Trophoblast cell (in vitro differentiated cells and primary cell): Measurements from ENCODE around the gene CELSR2.

Source experiments
- DNase-seq, 2 donors: peaks; one replicate each; pipeline ENCODE4 v3.0.0-alpha.2; 2016
- H2AFZ ChIP-seq: 2 replicates; pipeline ENCODE4 v1.6.1; 2013; ENCODE audit warnings: low read length, moderate library complexity, mild to moderate bottlenecking; ENCODE audit not compliant: insufficient read depth, poor library complexity
- H2AK5ac ChIP-seq: 2 replicates; pipeline ENCODE4 v1.6.1; 2013; ENCODE audit warnings: mild to moderate bottlenecking, low read length
- H2BK120ac ChIP-seq: 2 replicates; pipeline ENCODE4 v1.6.1; 2013; ENCODE audit warnings: low read length, mild to moderate bottlenecking, moderate library complexity; ENCODE audit not compliant: insufficient read depth, poor library complexity
- H2BK12ac ChIP-seq: 2 replicates; pipeline ENCODE4 v1.6.1; 2013; ENCODE audit warnings: mild to moderate bottlenecking, low read length, moderate library complexity
- H2BK5ac ChIP-seq: 2 replicates; pipeline ENCODE4 v1.6.1; 2013; ENCODE audit warnings: low read length, low read depth, moderate library complexity, mild to moderate bottlenecking; ENCODE audit not compliant: poor library complexity
- H3K14ac ChIP-seq: 2 replicates; pipeline ENCODE4 v1.6.1; 2013; ENCODE audit warnings: mild to moderate bottlenecking, low read length
- H3K18ac ChIP-seq: 2 replicates; pipeline ENCODE4 v1.6.1; 2013; ENCODE audit warnings: mild to moderate bottlenecking, low read length
- H3K23ac ChIP-seq: 2 replicates; pipeline ENCODE4 v1.6.1; 2013; ENCODE audit warnings: low read length
- H3K27ac ChIP-seq: 2 replicates; pipeline ENCODE4 v1.5.1; 2013; ENCODE audit warnings: low read depth, mild to moderate bottlenecking, inconsistent platforms, low read length, moderate library complexity
- H3K27me3 ChIP-seq: 2 replicates; pipeline ENCODE4 v1.6.1; 2013; ENCODE audit warnings: inconsistent platforms, mild to moderate bottlenecking, low read length, moderate library complexity; ENCODE audit not compliant: insufficient read depth
- H3K36me3 ChIP-seq, 2 experiments: 1 replicate in 1 of 2; 2 replicates in 1 of 2; pipeline ENCODE4 v1.6.1; 2013; ENCODE audit warnings: low read length in 2 of 2, mild to moderate bottlenecking in 2 of 2, moderate library complexity in 1 of 2; ENCODE audit not compliant: insufficient read depth in 2 of 2, control insufficient read depth in 1 of 2
- H3K4ac ChIP-seq: 2 replicates; pipeline ENCODE4 v1.6.1; 2013; ENCODE audit warnings: low read depth, mild to moderate bottlenecking, low read length, moderate library complexity
- H3K4me1 ChIP-seq, 2 experiments: 1 replicate in 1 of 2; 2 replicates in 1 of 2; pipeline ENCODE4 v1.6.1; 2013; ENCODE audit warnings: low read length in 2 of 2, mild to moderate bottlenecking in 2 of 2, moderate library complexity in 1 of 2; ENCODE audit not compliant: insufficient read depth in 2 of 2, control insufficient read depth in 1 of 2
- H3K4me2 ChIP-seq: 2 replicates; pipeline ENCODE4 v1.6.1; 2013; ENCODE audit warnings: inconsistent platforms, mild to moderate bottlenecking, low read length, moderate library complexity
- H3K4me3 ChIP-seq: 2 replicates; pipeline ENCODE4 v1.5.1; 2013; ENCODE audit warnings: mild to moderate bottlenecking, low read depth, low read length, inconsistent platforms
- H3K79me1 ChIP-seq: one replicate; pipeline ENCODE4 v1.6.1; 2013; ENCODE audit warnings: low read length
- H3K79me2 ChIP-seq: 2 replicates; pipeline ENCODE4 v1.6.1; 2013; ENCODE audit warnings: low read length, mild to moderate bottlenecking; ENCODE audit not compliant: control insufficient read depth, insufficient read depth, poor library complexity
- H3K9ac ChIP-seq: 2 replicates; pipeline ENCODE4 v1.6.1; 2013; ENCODE audit warnings: mild to moderate bottlenecking, low read length
- H3K9me3 ChIP-seq: 2 replicates; pipeline ENCODE4 v1.6.1; 2013; ENCODE audit warnings: low read depth, mild to moderate bottlenecking, control low read depth, inconsistent platforms, low read length; ENCODE audit not compliant: insufficient read depth
- H4K12ac ChIP-seq: 2 replicates; pipeline ENCODE4 v1.6.1; 2013; ENCODE audit warnings: low read depth, mild to moderate bottlenecking, low read length, moderate library complexity
- H4K8ac ChIP-seq: 2 replicates; pipeline ENCODE4 v1.6.1; 2013; ENCODE audit warnings: low read depth, mild to moderate bottlenecking, low read length, moderate library complexity
- H4K91ac ChIP-seq: one replicate; pipeline ENCODE4 v1.6.1; 2013; ENCODE audit warnings: low read depth, mild to moderate bottlenecking, low read length, moderate library complexity
- WGBS: extraction: QIAGEN DNeasy Blood & Tissue Kit; methylation state at CpG from one replicate; pipeline ENCODE4 v1.1.7; 2013; ENCODE audit warnings: missing lambda C conversion rate; ENCODE audit not compliant: insufficient read length, insufficient coverage; ENCODE audit errors: extremely low coverage; 5-methylcytosine and 5-hydroxymethylcytosine counted together

The CELSR2 gene

GRCh38 chr1:109290998-109291397 is 41.7 kb downstream of the CELSR2 start:
- Histone ChIP-seq H2BK5ac (peak overlapping the region; percentile 11), H3K27me3 (no peaks in the 10 kb centered on the region), H3K4me3 (no peak overlapping the region), H3K4me2 (no peak overlapping the region), H3K4ac (no peak overlapping the region), H3K23ac (no peak overlapping the region), H2AFZ (no peak overlapping the region), H3K27ac (peak overlapping the region; percentile 14), H2BK120ac (peak overlapping the region; percentile 35), H4K91ac (peak overlapping the region; percentile 41), H3K18ac (no peak overlapping the region), H3K9ac (no peak overlapping the region), H3K14ac (no peak overlapping the region), H4K12ac (no peak overlapping the region), H3K79me1 (peaks cover 18% of the 10 kb centered on the region), H3K9me3 (no peaks in the 10 kb centered on the region), H2AK5ac (no peak overlapping the region), H4K8ac (no peak overlapping the region), H3K4me1 (peaks cover 10 to 14% of the 10 kb centered on the region in 2 experiments), H3K36me3 (no peaks in the 10 kb centered on the region), H3K79me2 (no peaks in the 10 kb centered on the region), H2BK12ac (peak overlapping the region; percentile 59)
- no peak for DNase-seq
- WGBS, result no CpG with 5 or more reads among the region's 6 CpGs

- H2AK5ac ChIP-seq, result peak overlapping the region; percentile 94
- peaks cover 17 to 18% of the 10 kb centered on the region in 2 experiments for H3K4me1 ChIP-seq
- no peak overlapping the region for H3K14ac ChIP-seq
- H3K4ac ChIP-seq, result no peak overlapping the region
- H3K36me3 ChIP-seq, result no peaks in the 10 kb centered on the region
- peak overlapping the region; percentile 79 for H2BK120ac ChIP-seq
- peak overlapping the region; percentile 46 for H4K8ac ChIP-seq
- H2AFZ ChIP-seq, result peak overlapping the region; percentile 37
- no peak overlapping the region for H3K4me2 ChIP-seq
- peak overlapping the region; percentile 41 for H3K18ac ChIP-seq
- DNase-seq, result no peak
- no CpG with 5 or more reads among the region's 9 CpGs for WGBS
- H2BK12ac ChIP-seq, result peak overlapping the region; percentile 92
- H3K9me3 ChIP-seq, result no peaks in the 10 kb centered on the region
- H4K12ac ChIP-seq, result no peak overlapping the region
- no peak overlapping the region for H3K27ac ChIP-seq
- peaks cover 4% of the 10 kb centered on the region for H3K79me2 ChIP-seq
- peak overlapping the region; percentile 73 for H4K91ac ChIP-seq
- H3K79me1 ChIP-seq, result peaks cover 25% of the 10 kb centered on the region
- H3K9ac ChIP-seq, result no peak overlapping the region
- no peaks in the 10 kb centered on the region for H3K27me3 ChIP-seq
- H2BK5ac ChIP-seq, result no peak overlapping the region
- H3K4me3 ChIP-seq, result no peak overlapping the region
- H3K23ac ChIP-seq, result no peak overlapping the region
Observed at GRCh38 chr1:109292364-109292763, 43.0 kb downstream of the CELSR2 start.

DNA sequence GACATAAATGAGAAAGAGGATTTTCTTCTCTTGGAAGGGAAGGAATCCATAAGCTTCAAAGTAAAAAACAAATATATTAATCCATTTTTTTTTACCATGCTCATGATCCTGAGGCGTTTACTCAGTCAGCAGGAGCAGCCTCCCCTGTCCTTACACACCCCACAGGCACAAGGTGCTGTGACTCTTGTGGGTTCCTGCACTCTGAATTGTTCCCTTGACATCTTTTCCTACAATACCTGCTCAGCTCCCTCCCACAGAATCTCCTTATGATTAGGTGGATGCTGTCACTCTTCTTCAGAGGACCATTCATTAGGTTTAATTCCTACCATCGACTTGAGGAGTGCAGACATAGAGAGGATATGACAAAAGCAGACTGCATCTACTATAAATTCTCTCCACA is 43.7 kb downstream of the CELSR2 start:
- WGBS, result no CpG with 5 or more reads among the region's 2 CpGs

DNA sequence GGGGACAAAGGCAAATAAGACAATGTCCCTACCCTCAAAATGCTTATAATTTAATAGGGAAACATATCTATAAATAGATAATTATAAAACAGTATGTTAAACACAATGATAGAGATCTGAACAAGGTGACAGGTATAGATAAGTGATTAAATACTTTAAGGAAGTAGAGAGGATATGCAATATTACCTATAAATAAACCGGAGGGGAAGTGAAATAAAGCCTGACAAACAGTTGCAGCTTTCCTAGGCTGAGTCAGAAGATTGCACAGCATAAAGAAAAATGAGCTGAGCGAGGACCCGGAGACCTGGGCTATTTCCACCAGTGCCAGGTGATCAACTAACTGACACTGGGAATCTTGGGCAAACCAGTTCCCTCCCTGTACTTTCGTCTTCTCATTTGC is 45.1 kb downstream of the CELSR2 start:
- H3K18ac ChIP-seq, result no peak overlapping the region
- H3K4me1 ChIP-seq, result peaks cover 30 to 32% of the 10 kb centered on the region in 2 experiments
- no peak overlapping the region for H3K23ac ChIP-seq
- no peak overlapping the region for H4K91ac ChIP-seq
- H3K36me3 ChIP-seq, result no peaks in the 10 kb centered on the region
- peaks cover 10% of the 10 kb centered on the region for H3K79me2 ChIP-seq
- H2BK5ac ChIP-seq, result no peak overlapping the region
- H3K27ac ChIP-seq, result no peak overlapping the region
- H3K14ac ChIP-seq, result no peak overlapping the region
- H3K9ac ChIP-seq, result no peak overlapping the region
- H3K27me3 ChIP-seq, result no peaks in the 10 kb centered on the region
- no peak overlapping the region for H3K4me2 ChIP-seq
- H2AK5ac ChIP-seq, result no peak overlapping the region
- H2AFZ ChIP-seq, result no peak overlapping the region
- no peak overlapping the region for H2BK120ac ChIP-seq
- H4K8ac ChIP-seq, result no peak overlapping the region
- whole genome bisulfite sequencing, result no CpG with 5 or more reads among the region's 4 CpGs
- no peak overlapping the region for H4K12ac ChIP-seq
- no peaks in the 10 kb centered on the region for H3K9me3 ChIP-seq
- H2BK12ac ChIP-seq, result no peak overlapping the region
- no peak for DNase-seq
- no peak overlapping the region for H3K4ac ChIP-seq
- no peak overlapping the region for H3K4me3 ChIP-seq
- peaks cover 36% of the 10 kb centered on the region for H3K79me1 ChIP-seq

More for the DNA sequence above, 43.7 kb downstream of the CELSR2 start:
- H3K9me3 ChIP-seq, result no peaks in the 10 kb centered on the region
- H3K18ac ChIP-seq, result no peak overlapping the region
- H2BK120ac ChIP-seq, result peak overlapping the region; percentile 64
- peaks cover 24% of the 10 kb centered on the region in 2 experiments for H3K4me1 ChIP-seq
- H3K79me1 ChIP-seq, result peaks cover 31% of the 10 kb centered on the region
- H2BK5ac ChIP-seq, result no peak overlapping the region
- no peak overlapping the region for H4K12ac ChIP-seq
- H4K8ac ChIP-seq, result no peak overlapping the region
- H3K79me2 ChIP-seq, result peaks cover 10% of the 10 kb centered on the region
- no peak overlapping the region for H2AFZ ChIP-seq
- no peak overlapping the region for H2AK5ac ChIP-seq
- H3K14ac ChIP-seq, result no peak overlapping the region
- no peak overlapping the region for H3K4ac ChIP-seq
- no peak overlapping the region for H3K4me2 ChIP-seq
- H3K9ac ChIP-seq, result no peak overlapping the region
- no peaks in the 10 kb centered on the region for H3K27me3 ChIP-seq
- peak overlapping the region; percentile 37 for H2BK12ac ChIP-seq
- H3K23ac ChIP-seq, result no peak overlapping the region
- no peaks in the 10 kb centered on the region for H3K36me3 ChIP-seq
- H4K91ac ChIP-seq, result peak overlapping the region; percentile 32
- H3K27ac ChIP-seq, result no peak overlapping the region
- no peak overlapping the region for H3K4me3 ChIP-seq
- DNase-seq, result no peak
